HG02973 (cell line): ENCODE results near the gene PGBD2.
A peak's percentile ranks its signal among the peaks of the same experiment; 100 is the strongest.
"Not testable (repeated sequence)": the region's sequence is repeated elsewhere in the genome, so short reads cannot be mapped to it uniquely, and the experiment has no call there.

Experiments
- ATAC-seq: cut with Tn5 transposase; IDR thresholded peaks from one replicate; pipeline ENCODE4 v1.9.1; 2021; ENCODE audit warnings: moderate library complexity; ENCODE audit not compliant: unreplicated experiment

Gene PGBD2

GRCh38 chr1:248906009-248906752, at the start of gene PGBD2:
TSS of gene PGBD2 (plus strand) at chr1:248906235. CDS start at chr1:248913863, 7,628 bp downstream.
- peak; percentile 92 for ATAC-seq

- ATAC-seq: no peak
Observed at GRCh38 chr1:248857201-248857600, 48.8 kb upstream of the PGBD2 start.

GRCh38 chr1:248857749-248858095, 48.3 kb upstream of the PGBD2 start:
- ATAC-seq: no peak

GRCh38 chr1:248858096-248858890, 47.7 kb upstream of the PGBD2 start:
- ATAC-seq: peak; percentile 36

GRCh38 chr1:248858891-248859889, 46.8 kb upstream of the PGBD2 start, which contains the start of gene ZNF692:
TSS of gene ZNF692 (minus strand) at chr1:248859085. CDS start at chr1:248858309, 776 bp downstream.
- peak; percentile 75 for ATAC-seq

GRCh38 chr1:248860007-248860406, 46.0 kb upstream of the PGBD2 start:
- no peak for ATAC-seq

GRCh38 chr1:248861616-248862015, 44.4 kb upstream of the PGBD2 start:
- no peak for ATAC-seq

- ATAC-seq: peak; percentile 1
Observed at GRCh38 chr1:248862695-248862997, 43.4 kb upstream of the PGBD2 start.

- peak; percentile 45 for ATAC-seq
Observed at GRCh38 chr1:248862998-248863881, 42.8 kb upstream of the PGBD2 start.

- ATAC-seq: no peak
Observed at GRCh38 chr1:248871837-248872401, 34.1 kb upstream of the PGBD2 start.

- peak; percentile 22 for ATAC-seq
Observed at GRCh38 chr1:248872752-248873408, 33.2 kb upstream of the PGBD2 start.

GRCh38 chr1:248873409-248873992, 32.5 kb upstream of the PGBD2 start:
- peak; percentile 72 for ATAC-seq

- ATAC-seq: peak; percentile 66
Observed at GRCh38 chr1:248873993-248874533, 32.0 kb upstream of the PGBD2 start.

- ATAC-seq: no peak
Observed at GRCh38 chr1:248881261-248881660, 24.8 kb upstream of the PGBD2 start.

- ATAC-seq: not testable (repeated sequence)
Observed at GRCh38 chr1:248882427-248882826, 23.6 kb upstream of the PGBD2 start.

GRCh38 chr1:248884632-248885295, 21.3 kb upstream of the PGBD2 start:
- ATAC-seq: no peak

- ATAC-seq: no peak
Observed at GRCh38 chr1:248885646-248886045, 20.4 kb upstream of the PGBD2 start.
